Vagina (tissue), 2 donors: ENCODE measurements around the gene EPN1.

Experiments used
- POLR2A ChIP-seq, 2 donors: fragments of 450-650 bp; IDR thresholded peaks; one replicate each; pipeline ENCODE4 v1.6.1; 2017; ENCODE audit warnings: antibody characterized with exemption in 2 of 2, mild to moderate bottlenecking in 2 of 2, moderate library complexity in 2 of 2
- POLR2AphosphoS5 ChIP-seq, 2 donors: sonication (generic); formaldehyde crosslinking; IDR thresholded peaks; one replicate each; pipeline ENCODE4 v1.9.0; 2017; ENCODE audit warnings: antibody characterized with exemption in 2 of 2, mild to moderate bottlenecking in 2 of 2, low read depth in 1 of 2; ENCODE audit not compliant: insufficient read depth in 1 of 2
- TF ChIP-seq, protein P1 (sequence below), 3 experiments: fragments of 450-650 bp in 2 of 3; fragments of 200-600 bp in 1 of 3; sonication (generic) in 1 of 3; IDR thresholded peaks; one replicate each; pipeline ENCODE4 v1.5.1; 2017 to 2019; ENCODE audit warnings: antibody characterized with exemption in 3 of 3, mild to moderate bottlenecking in 2 of 3, moderate library complexity in 2 of 3

GRCh38 chr19:55666343-55667005 lies 8.6 kb upstream of the EPN1 start:
- TF ChIP-seq, protein P1, sequence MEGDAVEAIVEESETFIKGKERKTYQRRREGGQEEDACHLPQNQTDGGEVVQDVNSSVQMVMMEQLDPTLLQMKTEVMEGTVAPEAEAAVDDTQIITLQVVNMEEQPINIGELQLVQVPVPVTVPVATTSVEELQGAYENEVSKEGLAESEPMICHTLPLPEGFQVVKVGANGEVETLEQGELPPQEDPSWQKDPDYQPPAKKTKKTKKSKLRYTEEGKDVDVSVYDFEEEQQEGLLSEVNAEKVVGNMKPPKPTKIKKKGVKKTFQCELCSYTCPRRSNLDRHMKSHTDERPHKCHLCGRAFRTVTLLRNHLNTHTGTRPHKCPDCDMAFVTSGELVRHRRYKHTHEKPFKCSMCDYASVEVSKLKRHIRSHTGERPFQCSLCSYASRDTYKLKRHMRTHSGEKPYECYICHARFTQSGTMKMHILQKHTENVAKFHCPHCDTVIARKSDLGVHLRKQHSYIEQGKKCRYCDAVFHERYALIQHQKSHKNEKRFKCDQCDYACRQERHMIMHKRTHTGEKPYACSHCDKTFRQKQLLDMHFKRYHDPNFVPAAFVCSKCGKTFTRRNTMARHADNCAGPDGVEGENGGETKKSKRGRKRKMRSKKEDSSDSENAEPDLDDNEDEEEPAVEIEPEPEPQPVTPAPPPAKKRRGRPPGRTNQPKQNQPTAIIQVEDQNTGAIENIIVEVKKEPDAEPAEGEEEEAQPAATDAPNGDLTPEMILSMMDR (IDR thresholded peaks at IDR 0.05): no peak
- no peak for TF ChIP-seq POLR2A (IDR thresholded peaks at IDR 0.05)
- TF ChIP-seq POLR2AphosphoS5 (IDR thresholded peaks at IDR 0.05; ENCODE audit: insufficient read depth in 1 of 2, low read depth in 1 of 2): no peak
